HG03342 (cell line): ENCODE data around the gene SCAMP2.

Experiments used
- ATAC-seq: cut with Tn5 transposase; IDR thresholded peaks from one replicate; pipeline ENCODE4 v1.9.1; 2021; ENCODE audit warnings: mild to moderate bottlenecking, moderate library complexity; ENCODE audit not compliant: unreplicated experiment

Gene SCAMP2

DNA sequence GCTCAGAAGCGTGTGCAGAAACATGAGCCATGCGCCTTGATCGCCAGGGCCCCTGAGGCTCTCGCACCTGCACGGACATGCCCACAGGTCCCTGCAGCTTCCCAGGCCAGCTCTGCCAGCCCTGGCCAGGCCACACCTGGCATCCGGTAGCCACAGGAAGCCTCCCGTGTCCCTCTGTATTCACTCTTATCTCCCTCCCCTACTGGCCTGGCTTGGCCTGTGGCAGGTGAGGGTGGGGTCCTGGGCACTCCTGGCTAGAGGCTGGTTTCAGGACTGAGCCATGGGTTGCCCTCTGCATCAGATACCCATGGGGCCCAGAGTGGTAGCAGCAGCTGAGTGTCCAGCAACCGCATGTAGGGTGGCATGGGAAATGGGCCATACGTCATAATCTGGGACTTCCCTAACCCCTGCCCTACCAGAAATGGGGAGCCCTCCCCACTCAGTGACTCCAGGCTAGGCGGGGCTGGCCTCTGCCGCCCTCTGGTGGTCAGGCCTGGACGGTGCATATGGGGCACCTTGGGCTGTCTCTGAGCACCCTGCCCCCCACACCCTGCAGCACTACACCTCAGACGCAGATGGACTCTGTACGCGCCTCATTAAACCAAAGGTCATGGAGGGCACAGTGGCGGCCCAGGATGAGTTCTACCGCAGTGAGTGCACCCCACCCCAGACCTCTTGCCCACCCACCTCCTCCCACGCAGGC is 73.2 kb downstream of the SCAMP2 start:
- ATAC-seq: peak; percentile 57

DNA sequence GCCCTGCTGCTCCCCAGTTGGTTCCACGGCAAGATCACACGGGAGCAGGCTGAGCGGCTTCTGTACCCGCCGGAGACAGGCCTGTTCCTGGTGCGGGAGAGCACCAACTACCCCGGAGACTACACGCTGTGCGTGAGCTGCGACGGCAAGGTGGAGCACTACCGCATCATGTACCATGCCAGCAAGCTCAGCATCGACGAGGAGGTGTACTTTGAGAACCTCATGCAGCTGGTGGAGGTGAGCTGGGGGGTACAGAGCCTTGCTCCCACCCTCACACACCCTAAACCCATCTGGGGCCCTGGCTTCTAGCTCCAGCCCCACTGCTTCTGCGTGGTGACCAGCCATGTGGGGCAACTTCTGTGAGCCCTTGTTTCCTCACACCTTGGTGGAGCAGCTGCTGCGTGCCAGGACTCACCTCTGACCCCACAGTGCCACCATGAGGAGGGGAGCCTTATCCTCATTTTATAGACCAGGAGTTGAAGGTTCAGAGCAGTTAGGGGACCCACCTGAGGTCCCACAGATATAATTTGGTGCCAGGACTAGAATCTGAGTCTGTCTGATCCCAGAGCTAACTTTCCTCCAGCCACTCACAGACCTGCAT is 73.8 kb downstream of the SCAMP2 start:
- no peak for ATAC-seq

DNA sequence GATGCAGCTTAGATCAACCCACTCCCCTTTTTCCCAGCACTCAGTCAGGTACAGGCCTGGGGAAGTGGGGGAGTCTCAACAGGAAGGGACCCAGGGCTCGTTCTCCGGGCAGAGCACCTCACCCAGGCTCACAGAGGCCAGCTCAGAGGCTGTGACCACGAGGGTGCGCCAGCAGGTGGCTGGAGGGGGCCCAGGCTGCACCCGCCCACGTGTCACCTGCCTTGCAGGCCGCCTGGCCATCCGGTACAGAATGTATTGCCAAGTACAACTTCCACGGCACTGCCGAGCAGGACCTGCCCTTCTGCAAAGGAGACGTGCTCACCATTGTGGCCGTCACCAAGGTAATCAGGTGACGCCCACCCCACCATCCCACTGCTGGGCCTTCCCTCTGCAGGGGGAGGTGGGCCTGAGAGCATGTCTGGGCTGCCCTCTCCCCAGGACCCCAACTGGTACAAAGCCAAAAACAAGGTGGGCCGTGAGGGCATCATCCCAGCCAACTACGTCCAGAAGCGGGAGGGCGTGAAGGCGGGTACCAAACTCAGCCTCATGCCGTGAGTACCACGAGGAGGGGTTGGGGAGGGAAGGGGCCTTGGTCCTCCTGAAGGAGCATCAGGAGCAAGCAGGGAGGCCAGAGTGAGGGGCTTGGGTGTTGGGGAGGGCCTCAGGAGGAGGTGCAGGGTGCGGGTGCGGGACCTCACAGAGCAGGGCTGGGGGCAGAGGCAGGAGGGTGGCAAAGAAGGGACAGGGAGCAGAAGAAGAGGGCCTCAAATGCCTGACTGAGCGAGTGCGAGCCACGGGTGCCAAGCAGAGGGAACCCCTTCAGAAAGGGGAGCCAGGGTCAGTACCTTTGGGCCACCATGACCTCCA is 74.5 kb downstream of the SCAMP2 start:
- no peak for ATAC-seq

GRCh38 chr15:74795966-74796625 is 77.1 kb downstream of the SCAMP2 start:
- ATAC-seq: no peak

DNA sequence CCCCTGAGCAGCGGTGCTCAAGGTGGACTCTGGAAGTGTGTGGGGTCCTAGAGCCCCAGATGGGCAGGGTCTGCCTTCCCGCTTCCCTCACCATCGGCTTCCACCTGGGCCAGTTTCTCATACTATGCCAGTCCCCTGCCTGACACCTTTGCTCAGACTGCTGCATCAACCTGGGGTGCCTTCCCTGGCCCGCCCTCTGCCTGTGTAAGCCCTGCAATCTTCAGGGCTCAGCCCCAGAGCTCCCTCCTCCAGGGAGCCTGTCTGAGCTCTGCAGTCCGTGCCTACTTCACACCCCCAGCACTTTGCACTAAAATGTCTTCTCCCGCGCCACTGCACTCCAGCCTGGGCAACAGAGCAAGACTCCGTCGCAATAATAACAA is 78.2 kb downstream of the SCAMP2 start:
- no peak for ATAC-seq

DNA sequence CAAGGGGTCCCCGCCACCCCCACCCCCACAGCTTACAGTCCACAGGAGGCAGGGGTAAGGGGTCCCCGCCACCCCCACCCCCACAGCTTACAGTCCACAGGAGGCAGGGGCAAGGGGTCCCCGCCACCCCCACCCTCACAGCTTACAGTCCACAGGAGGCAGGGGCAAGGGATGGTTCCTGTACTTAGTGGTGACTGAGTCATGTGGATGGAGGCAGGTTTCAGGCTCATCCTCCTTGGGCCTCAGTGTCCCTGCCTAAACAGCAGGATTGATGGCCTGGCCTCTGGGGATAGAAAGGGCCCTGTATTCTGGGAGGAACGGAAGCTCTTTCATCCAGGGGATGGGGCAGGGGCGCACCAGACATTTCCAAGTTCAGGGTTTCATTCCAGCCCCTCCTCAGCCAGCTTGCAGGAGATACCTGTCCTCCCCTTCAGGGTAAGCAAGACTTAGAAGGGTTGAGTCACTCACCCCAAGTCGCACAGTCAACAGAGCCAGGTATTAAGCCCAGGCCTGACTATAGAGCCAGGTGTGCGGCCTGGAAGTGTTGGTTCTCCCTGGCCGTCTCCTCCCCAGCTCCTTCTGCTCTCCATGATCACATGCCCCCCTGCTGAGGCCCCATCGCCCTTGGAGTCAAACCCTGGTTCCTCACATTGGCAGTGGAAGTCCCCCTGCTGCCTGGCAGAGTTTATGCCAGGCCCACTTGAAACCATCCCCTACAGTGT is 78.8 kb downstream of the SCAMP2 start:
- ATAC-seq: no peak
